Measurements from ENCODE around the gene TSNAX. TPM values are rescaled to one million over a fixed set of nuclear protein-coding genes. Genes with fewer than 3 reads are reported as not detected.

The TSNAX gene
- total RNA-seq, 4 donors from 2014 or later, result 17.9 to 25.3 (median 22.4) TPM

GRCh38 chr1:231600458-231600976 lies 72.0 kb downstream of the TSNAX start:
- 18 to 29% methylated on average over 7 of the region's 7 CpGs for WGBS, 2 donors
- Histone ChIP-seq H3K36me3 (no peaks in the 10 kb centered on the region), H3K9me3 (no peaks in the 10 kb centered on the region), H3K27me3 (no peaks in the 10 kb centered on the region), H3K27ac (peak overlapping the region in 2 of 4 donors; percentile 40 to 44), H3K4me1 (peaks cover 5 to 49% (median 17%) of the 10 kb centered on the region in 4 donors), H3K4me3 (no peak overlapping the region)
- no peak for DNase-seq (ENCODE audit: low spot score in 2 of 2)
- TF ChIP-seq EP300 (IDR thresholded peaks at IDR 0.05), result no peak
- TF ChIP-seq CTCF (IDR thresholded peaks at IDR 0.05), result no peak
- TF ChIP-seq POLR2A (IDR thresholded peaks at IDR 0.05), result no peak

DNA sequence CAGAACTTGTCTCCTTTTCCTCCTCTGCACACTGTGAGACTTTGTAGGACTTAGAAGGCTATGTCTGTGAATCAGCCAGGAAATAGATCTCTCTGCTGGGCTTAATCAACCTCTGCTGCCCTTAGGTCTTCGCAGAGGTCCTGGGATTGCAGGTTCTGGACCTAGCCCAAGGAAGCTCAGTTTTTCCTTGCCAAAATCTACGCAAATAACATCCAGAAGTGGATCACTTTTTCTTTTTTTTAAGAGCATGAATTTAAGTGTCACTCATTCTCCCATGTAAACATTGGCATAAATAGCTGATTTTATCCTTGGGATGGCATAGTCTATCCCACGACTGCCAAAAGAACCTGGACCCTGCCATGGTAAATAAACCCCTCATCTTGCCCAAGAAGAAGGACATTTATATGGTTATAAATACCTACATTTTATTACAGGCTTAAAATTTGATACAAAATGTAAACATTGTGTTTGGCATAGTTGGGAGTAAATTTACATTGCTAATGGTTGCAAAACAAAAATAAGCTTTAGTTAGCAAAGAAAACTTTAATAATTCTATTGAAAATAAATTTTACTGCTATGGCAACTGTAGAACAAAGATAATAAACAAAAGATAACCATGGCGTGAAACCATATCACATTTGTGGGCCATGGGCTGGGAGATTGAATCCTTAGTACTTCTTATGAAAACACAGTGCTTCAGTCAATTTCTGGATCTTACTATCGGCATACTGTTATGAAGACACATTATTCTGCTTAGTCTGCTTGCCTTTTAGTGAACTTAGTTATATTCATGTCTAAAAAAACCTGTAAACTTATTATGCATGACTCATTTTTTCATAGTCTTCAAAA lies 73.6 kb downstream of the TSNAX start:
- TF ChIP-seq POLR2A (IDR thresholded peaks at IDR 0.05) (no peak), CTCF (IDR thresholded peaks at IDR 0.05) (no peak), EP300 (IDR thresholded peaks at IDR 0.05) (peak in 1 of 2 donors; percentile 29)
- WGBS, 2 donors, result 31 to 57% methylated on average over 5 of the region's 5 CpGs
- H3K27ac ChIP-seq, result no peak overlapping the region

GRCh38 chr1:231602673-231602984 lies 74.2 kb downstream of the TSNAX start:
- 84 to 87% methylated on average over 4 of the region's 4 CpGs for WGBS, 2 donors
- H3K27me3 ChIP-seq, result no peaks in the 10 kb centered on the region

More for the DNA sequence above, 73.6 kb downstream of the TSNAX start:
- peaks cover 5 to 38% (median 17%) of the 10 kb centered on the region in 4 donors for H3K4me1 ChIP-seq
- H3K27me3 ChIP-seq, result no peaks in the 10 kb centered on the region
- no peaks in the 10 kb centered on the region for H3K36me3 ChIP-seq
- H3K4me3 ChIP-seq, result no peak overlapping the region
- H3K9me3 ChIP-seq, result no peaks in the 10 kb centered on the region
- no peak for DNase-seq (ENCODE audit: low spot score in 2 of 2)

DNA sequence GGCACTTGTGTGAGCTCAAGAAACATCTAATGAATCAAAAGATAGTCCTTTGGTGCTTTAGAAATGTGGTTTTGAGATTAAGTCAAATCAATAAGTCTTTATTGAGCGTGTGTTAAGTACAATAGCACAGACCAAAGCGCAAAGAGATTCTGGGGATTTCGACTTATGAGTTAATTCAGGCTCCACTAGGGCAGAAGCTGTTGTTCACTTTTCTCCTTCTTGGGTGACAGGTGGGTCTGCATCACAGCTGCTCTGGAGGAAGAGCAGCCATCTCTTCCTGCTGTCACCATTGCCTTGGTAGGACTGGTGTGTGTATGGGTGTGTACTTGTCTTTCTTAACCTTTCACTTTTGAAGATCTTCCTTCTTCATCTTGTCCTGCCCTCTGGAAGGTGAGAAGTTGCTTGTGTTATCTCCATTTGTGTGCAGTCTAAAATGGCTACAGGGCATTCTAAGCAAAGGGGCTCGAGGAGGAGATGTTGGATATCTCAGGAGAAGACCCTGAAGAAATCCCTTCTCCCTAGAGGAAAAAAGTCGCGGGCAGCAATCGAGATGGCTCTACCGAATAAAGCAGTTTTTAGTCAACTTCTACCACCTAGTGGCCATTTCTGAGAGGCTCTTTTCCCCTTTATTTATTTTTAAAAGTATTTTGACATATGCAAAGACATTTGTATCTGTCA lies 75.3 kb downstream of the TSNAX start:
- no peaks in the 10 kb centered on the region for H3K9me3 ChIP-seq
- WGBS, 2 donors, result 30 to 32% methylated on average over 8 of the region's 8 CpGs
- peak overlapping the region in 2 of 4 donors; percentile 36 to 68 for H3K27ac ChIP-seq
- TF ChIP-seq POLR2A (IDR thresholded peaks at IDR 0.05) (no peak), EP300 (IDR thresholded peaks at IDR 0.05) (peak in 1 of 2 donors; percentile 24), CTCF (IDR thresholded peaks at IDR 0.05) (peak; percentile 66 to 85 (median 73))
- H3K4me3 ChIP-seq, result peak overlapping the region; percentile 21 to 52 (median 41)
- H3K36me3 ChIP-seq, result no peaks in the 10 kb centered on the region
- peak in 1 of 2 donors; percentile 35 for DNase-seq (ENCODE audit: low spot score in 2 of 2)
- no peaks in the 10 kb centered on the region for H3K27me3 ChIP-seq
- peaks cover 5 to 38% (median 17%) of the 10 kb centered on the region in 4 donors for H3K4me1 ChIP-seq

More at GRCh38 chr1:231602673-231602984, 74.2 kb downstream of the TSNAX start:
- Histone ChIP-seq H3K4me3 (no peak overlapping the region), H3K9me3 (no peaks in the 10 kb centered on the region), H3K4me1 (peaks cover 5 to 38% (median 17%) of the 10 kb centered on the region in 4 donors), H3K27ac (no peak overlapping the region), H3K36me3 (no peaks in the 10 kb centered on the region)
- TF ChIP-seq CTCF (IDR thresholded peaks at IDR 0.05) (no peak), EP300 (IDR thresholded peaks at IDR 0.05) (no peak), POLR2A (IDR thresholded peaks at IDR 0.05) (no peak)
- no peak for DNase-seq (ENCODE audit: low spot score in 2 of 2)

DNA sequence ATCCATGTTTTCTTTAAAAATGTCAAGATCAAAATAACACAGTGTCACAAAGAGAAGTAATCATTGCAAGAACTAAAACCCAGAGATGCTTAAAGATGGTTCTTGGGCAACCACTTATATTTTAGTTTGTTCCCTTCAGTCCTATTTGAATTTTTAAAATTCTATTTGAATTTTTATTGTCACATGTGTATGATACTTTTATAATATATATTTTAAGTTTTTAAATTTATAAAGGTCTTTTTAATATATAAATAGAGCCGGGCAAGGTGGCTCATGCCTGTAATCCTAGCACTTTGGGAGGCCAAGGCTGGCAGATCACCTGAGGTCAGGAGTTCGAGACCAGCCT lies 75.8 kb downstream of the TSNAX start:
- Histone ChIP-seq H3K36me3 (no peaks in the 10 kb centered on the region), H3K27me3 (no peaks in the 10 kb centered on the region), H3K9me3 (no peaks in the 10 kb centered on the region), H3K4me3 (peak overlapping the region in 1 of 4 donors; percentile 52), H3K4me1 (peaks cover 5 to 38% (median 17%) of the 10 kb centered on the region in 4 donors), H3K27ac (peak overlapping the region in 1 of 4 donors; percentile 68)
- DNase-seq (ENCODE audit: low spot score in 2 of 2), result no peak
- no peak for TF ChIP-seq CTCF (IDR thresholded peaks at IDR 0.05)
- TF ChIP-seq POLR2A (IDR thresholded peaks at IDR 0.05), result no peak
- TF ChIP-seq EP300 (IDR thresholded peaks at IDR 0.05), result no peak
- WGBS, 2 donors, result 64 to 65% methylated on average over 2 of the region's 2 CpGs
